Measurements from ENCODE around the gene MEGF11. TPM values are rescaled to one million over a fixed set of nuclear protein-coding genes. Genes with fewer than 3 reads are reported as not detected.

The MEGF11 gene
- polyA plus RNA-seq, 2 of the 4 experiments (the other 2 are of a cell fraction) = 0.25 to 0.31 TPM

GRCh38 chr15:65971741-65971995, 281.9 kb downstream of the MEGF11 start:
- H3K4me2 ChIP-seq = no peak overlapping the region; the same call in 2 of the 3 replicates
- ChIA-PET CTCF (interaction anchor here (1.2 to 3.1 kb wide), 3 partner anchors 10 to 55 kb away, joined by 3 to 20 read pairs (median 3); no protein-coding TSS in a partner anchor), POLR2A (no interaction called here)
- peaks cover 11% of the 10 kb centered on the region; the same call in 2 of the 3 replicates for H3K4me1 ChIP-seq
- no peak for ATAC-seq
- FAIRE-seq = peak; percentile 36
- peaks cover 2% of the 10 kb centered on the region; the same call in 1 of the 3 replicates for H3K9me3 ChIP-seq
- H3K4me3 ChIP-seq = no peak overlapping the region
- DNase-seq (ENCODE audit: low read depth in 1 of 2, low spot score in 1 of 2) = no peak
- TF ChIP-seq ESRRA (IDR thresholded peaks at IDR 0.05; ENCODE audit: borderline replicate concordance, low read length) (no peak), NPAS2 (CRISPR knock-in tag; IDR thresholded peaks at IDR 0.05; ENCODE audit: borderline replicate concordance) (no peak), E2F6 (IDR thresholded peaks at IDR 0.05; ENCODE audit: borderline replicate concordance, low read depth) (no peak)
- peak overlapping the region; percentile 52 to 54; a peak in 3 of 6 replicates for H3K27ac ChIP-seq

GRCh38 chr15:65970937-65971740, 282.4 kb downstream of the MEGF11 start:
- H3K4me3 ChIP-seq = no peak overlapping the region
- no peak for DNase-seq (ENCODE audit: low read depth in 1 of 2, low spot score in 1 of 2)
- ChIA-PET CTCF (interaction anchor here (0.6 to 3.1 kb wide), 4 partner anchors 9 to 55 kb away, joined by 3 to 20 read pairs (median 3); no protein-coding TSS in a partner anchor), POLR2A (no interaction called here)
- peak overlapping the region; percentile 36; the same call in 2 of the 3 replicates for H3K4me2 ChIP-seq
- peaks cover 11% of the 10 kb centered on the region; the same call in 2 of the 3 replicates for H3K4me1 ChIP-seq
- H3K9me3 ChIP-seq = peaks cover 2% of the 10 kb centered on the region; the same call in 1 of the 3 replicates
- no peak for ATAC-seq
- peak overlapping the region; percentile 52 to 54; a peak in 4 of 6 replicates for H3K27ac ChIP-seq
- WGBS (ENCODE audit: missing lambda C conversion rate) = 46% methylated on average over 8 of the region's 8 CpGs
- TF ChIP-seq EHMT2 (IDR thresholded peaks at IDR 0.05; ENCODE audit: low read depth) (no peak), MAFK (IDR thresholded peaks at IDR 0.05; ENCODE audit: partially characterized antibody) (peak; percentile 6)
- no peak for FAIRE-seq

- TF ChIP-seq HOXB5 (CRISPR knock-in tag; IDR thresholded peaks at IDR 0.05) (no peak), USF2 (IDR thresholded peaks at IDR 0.05) (peak; percentile 28; the same call in 1 of the 2 replicates), ZSCAN20 (CRISPR knock-in tag; IDR thresholded peaks at IDR 0.05) (no peak)
- CTCF ChIA-PET = interaction anchor here (1.0 to 3.1 kb wide), 2 partner anchors 8 to 11 kb away, joined by 4 to 20 read pairs; no protein-coding TSS in a partner anchor
- WGBS (ENCODE audit: missing lambda C conversion rate) = 44% methylated on average over 7 of the region's 7 CpGs
- H3K27ac ChIP-seq = peak overlapping the region; percentile 52 to 54; a peak in 4 of 6 replicates
- peaks cover 2% of the 10 kb centered on the region; the same call in 1 of the 3 replicates for H3K9me3 ChIP-seq
- no peak; a peak in 1 of 6 replicates for ATAC-seq
- H3K4me3 ChIP-seq = no peak overlapping the region
- no peak for FAIRE-seq
- no peak for DNase-seq (ENCODE audit: low read depth in 1 of 2, low spot score in 1 of 2)
- H3K4me1 ChIP-seq = peaks cover 11% of the 10 kb centered on the region; the same call in 2 of the 3 replicates
- peak overlapping the region; percentile 36; the same call in 1 of the 3 replicates for H3K4me2 ChIP-seq
- POLR2A ChIA-PET = no interaction called here
These were observed 283.4 kb downstream of the MEGF11 start for GRCh38 chr15:65969865-65970816.

GRCh38 chr15:65968511-65968910, 285.0 kb downstream of the MEGF11 start:
- ChIA-PET CTCF (interaction anchor here (0.6 to 2.1 kb wide), 2 partner anchors 11 to 315 kb away, joined by 4 to 8 read pairs; no protein-coding TSS in a partner anchor), POLR2A (no interaction called here)
- FAIRE-seq (no peak), ATAC-seq (no peak), DNase-seq (ENCODE audit: low read depth in 1 of 2, low spot score in 1 of 2) (no peak)
- H3K9me3 ChIP-seq = peaks cover 2% of the 10 kb centered on the region; the same call in 1 of the 3 replicates
- no peak overlapping the region for H3K4me2 ChIP-seq
- H3K4me1 ChIP-seq = peaks cover 11% of the 10 kb centered on the region; the same call in 2 of the 3 replicates
- H3K4me3 ChIP-seq = no peak overlapping the region
- 57% methylated on average over 5 of the region's 5 CpGs for WGBS (ENCODE audit: missing lambda C conversion rate)
- H3K27ac ChIP-seq = no peak overlapping the region
- TF ChIP-seq RAD21 (conservative IDR thresholded peaks at IDR 0.05 in 1 of 2, IDR thresholded peaks at IDR 0.05 in 1 of 2) = no peak
- TF ChIP-seq SREBF2 (IDR thresholded peaks at IDR 0.05) = no peak
- TF ChIP-seq BCL3 (IDR thresholded peaks at IDR 0.05) = no peak
- TF ChIP-seq EP300 (IDR thresholded peaks at IDR 0.05) = no peak
- no peak for TF ChIP-seq HEYL (CRISPR knock-in tag; IDR thresholded peaks at IDR 0.05)
- no peak for TF ChIP-seq CTCF (IDR thresholded peaks at IDR 0.05)
